Osteocyte (in vitro differentiated cells): ENCODE data around the gene ZFYVE28. TPM values are rescaled to one million over a fixed set of nuclear protein-coding genes. Genes with fewer than 3 reads are reported as not detected.
A peak's percentile ranks its signal among the peaks of the same experiment; 100 is the strongest.

ENCODE experiments used
- DNase-seq: peaks from one replicate; pipeline ENCODE4 v3.0.0; 2021; ENCODE audit warnings: mixed read lengths; ENCODE audit not compliant: unreplicated experiment; ENCODE audit errors: extremely low spot score
- H3K27ac Mint-ChIP-seq: one replicate; pipeline ENCODE4 v1.8.0; 2021; ENCODE audit warnings: mild to moderate bottlenecking, mixed read lengths; ENCODE audit not compliant: unreplicated experiment
- H3K27me3 Mint-ChIP-seq: one replicate; pipeline ENCODE4 v1.8.0; 2021; ENCODE audit warnings: mixed read lengths; ENCODE audit not compliant: unreplicated experiment
- H3K36me3 Mint-ChIP-seq: one replicate; pipeline ENCODE4 v1.8.0; 2021; ENCODE audit warnings: mixed read lengths; ENCODE audit not compliant: unreplicated experiment
- H3K4me1 Mint-ChIP-seq: one replicate; pipeline ENCODE4 v1.8.0; 2021; ENCODE audit warnings: mixed read lengths; ENCODE audit not compliant: unreplicated experiment
- H3K4me3 Mint-ChIP-seq: one replicate; pipeline ENCODE4 v1.8.0; 2021; ENCODE audit warnings: mild to moderate bottlenecking, moderate library complexity, mixed read lengths; ENCODE audit not compliant: unreplicated experiment
- H3K9me3 Mint-ChIP-seq: one replicate; pipeline ENCODE4 v1.8.0; 2021; ENCODE audit warnings: mixed read lengths; ENCODE audit not compliant: unreplicated experiment
- total RNA-seq: library from RNA; stranded (reverse); gene quantifications from 2 replicates; pipeline ENCODE4 v1.2.1, GENCODE V29; 2021
- TF ChIP-seq, protein P1 (sequence below): fragments of 200-600 bp; sonication (generic); IDR thresholded peaks from 2 replicates; pipeline ENCODE4 v1.5.0; 2021; ENCODE audit warnings: antibody characterized with exemption, mild to moderate bottlenecking, moderate library complexity

Gene ZFYVE28
- total RNA-seq, 1 donor from 2014 or later: 3.4 TPM

DNA sequence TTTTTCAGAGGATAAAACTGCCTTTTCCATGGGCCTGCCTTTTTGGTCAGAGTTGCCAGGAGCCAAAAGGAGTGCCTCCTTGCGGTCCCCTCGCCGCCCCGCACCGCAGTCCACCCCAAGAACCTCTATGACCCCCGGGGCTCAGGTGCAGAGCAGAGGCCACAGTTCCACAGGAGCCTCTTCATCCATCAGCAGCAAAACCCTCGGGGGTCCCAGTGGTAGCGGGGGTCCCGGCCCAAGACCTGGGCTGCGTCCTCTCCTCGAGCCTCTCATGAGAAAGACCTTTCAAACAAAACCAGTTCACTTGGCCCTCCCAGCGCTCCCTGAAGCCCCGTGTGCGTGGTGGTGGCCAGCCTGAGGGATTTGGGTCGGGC is 16.8 kb downstream of the ZFYVE28 start:
- H3K27me3 Mint-ChIP-seq: peaks cover 9% of the 10 kb centered on the region
- DNase-seq: no peak
- H3K27ac Mint-ChIP-seq: no peak overlapping the region
- no peaks in the 10 kb centered on the region for H3K36me3 Mint-ChIP-seq
- peaks cover 13% of the 10 kb centered on the region for H3K4me1 Mint-ChIP-seq
- TF ChIP-seq, protein P1, sequence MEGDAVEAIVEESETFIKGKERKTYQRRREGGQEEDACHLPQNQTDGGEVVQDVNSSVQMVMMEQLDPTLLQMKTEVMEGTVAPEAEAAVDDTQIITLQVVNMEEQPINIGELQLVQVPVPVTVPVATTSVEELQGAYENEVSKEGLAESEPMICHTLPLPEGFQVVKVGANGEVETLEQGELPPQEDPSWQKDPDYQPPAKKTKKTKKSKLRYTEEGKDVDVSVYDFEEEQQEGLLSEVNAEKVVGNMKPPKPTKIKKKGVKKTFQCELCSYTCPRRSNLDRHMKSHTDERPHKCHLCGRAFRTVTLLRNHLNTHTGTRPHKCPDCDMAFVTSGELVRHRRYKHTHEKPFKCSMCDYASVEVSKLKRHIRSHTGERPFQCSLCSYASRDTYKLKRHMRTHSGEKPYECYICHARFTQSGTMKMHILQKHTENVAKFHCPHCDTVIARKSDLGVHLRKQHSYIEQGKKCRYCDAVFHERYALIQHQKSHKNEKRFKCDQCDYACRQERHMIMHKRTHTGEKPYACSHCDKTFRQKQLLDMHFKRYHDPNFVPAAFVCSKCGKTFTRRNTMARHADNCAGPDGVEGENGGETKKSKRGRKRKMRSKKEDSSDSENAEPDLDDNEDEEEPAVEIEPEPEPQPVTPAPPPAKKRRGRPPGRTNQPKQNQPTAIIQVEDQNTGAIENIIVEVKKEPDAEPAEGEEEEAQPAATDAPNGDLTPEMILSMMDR: no peak
- no peaks in the 10 kb centered on the region for H3K9me3 Mint-ChIP-seq
- H3K4me3 Mint-ChIP-seq: peak overlapping the region; percentile 64

DNA sequence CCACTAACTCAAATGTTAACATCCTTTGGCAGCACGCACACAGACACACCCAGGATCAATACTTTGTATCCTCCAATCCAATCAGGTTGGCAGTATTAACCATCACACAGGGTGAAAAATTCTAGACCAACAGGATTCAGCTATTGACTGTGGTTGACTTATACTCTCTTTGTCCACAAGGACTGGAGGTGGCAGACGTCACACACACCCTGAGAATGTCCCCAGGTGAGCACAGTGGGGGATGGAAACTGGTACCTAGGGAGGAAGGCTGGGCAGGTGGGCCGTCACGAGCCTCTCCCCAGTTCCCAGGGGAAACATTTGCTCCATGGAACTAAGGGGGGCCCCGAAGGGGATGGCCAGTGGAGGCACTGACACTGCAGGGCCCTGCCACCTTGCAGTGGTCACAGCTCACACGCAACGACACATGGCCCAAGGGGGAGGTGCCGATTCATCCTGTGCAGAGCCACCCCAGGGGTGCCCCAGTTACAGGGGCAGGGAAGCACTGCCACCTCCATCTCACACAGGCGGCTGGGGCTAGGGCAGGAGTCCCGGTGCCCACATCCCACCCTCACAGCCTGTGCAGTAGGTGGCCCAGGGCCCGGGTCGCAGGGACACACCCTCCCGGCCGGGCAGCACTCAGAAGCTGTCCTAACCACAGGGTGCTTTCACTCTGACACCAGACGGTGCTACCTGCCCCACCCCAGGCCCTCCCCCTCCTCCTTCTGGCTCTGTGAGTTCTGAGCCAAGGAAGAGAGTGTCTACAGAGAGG is 17.4 kb downstream of the ZFYVE28 start:
- Mint-ChIP-seq H3K27ac (no peak overlapping the region), H3K27me3 (peaks cover 9% of the 10 kb centered on the region), H3K4me1 (peaks cover 13% of the 10 kb centered on the region), H3K36me3 (no peaks in the 10 kb centered on the region), H3K9me3 (no peaks in the 10 kb centered on the region), H3K4me3 (no peak overlapping the region)
- DNase-seq: no peak
- TF ChIP-seq, protein P1: no peak

DNA sequence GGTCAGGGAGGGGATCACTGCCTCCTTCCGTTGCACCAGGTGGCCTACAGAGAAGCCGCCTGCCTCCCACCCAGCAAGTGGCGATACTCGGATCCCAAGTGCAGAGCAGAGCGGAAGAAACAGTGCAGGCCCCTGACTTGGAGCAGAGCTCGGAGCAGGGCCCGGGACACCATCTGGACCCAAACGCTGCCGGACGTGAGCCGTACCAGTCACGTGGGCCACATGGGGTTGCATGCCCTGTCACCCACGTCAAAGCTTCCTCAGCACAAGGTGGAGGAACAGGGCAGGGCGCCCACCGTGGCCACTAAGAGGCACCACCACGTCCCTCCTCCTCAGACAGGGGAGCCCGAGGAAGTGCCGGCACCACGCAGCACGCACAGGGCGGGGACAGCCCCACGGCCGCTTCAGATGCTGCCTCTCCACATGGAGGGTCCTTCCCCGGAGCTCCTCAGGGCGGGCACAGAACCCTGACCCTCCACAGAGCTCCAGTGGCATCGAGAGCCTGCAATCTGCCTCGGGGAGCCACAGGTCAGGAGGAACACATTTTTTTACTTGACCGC is 18.7 kb downstream of the ZFYVE28 start:
- TF ChIP-seq, protein P1: no peak
- Mint-ChIP-seq H3K4me1 (peaks cover 22% of the 10 kb centered on the region), H3K9me3 (no peaks in the 10 kb centered on the region), H3K27me3 (peaks cover 13% of the 10 kb centered on the region), H3K4me3 (no peak overlapping the region), H3K36me3 (no peaks in the 10 kb centered on the region), H3K27ac (no peak overlapping the region)
- DNase-seq: no peak

DNA sequence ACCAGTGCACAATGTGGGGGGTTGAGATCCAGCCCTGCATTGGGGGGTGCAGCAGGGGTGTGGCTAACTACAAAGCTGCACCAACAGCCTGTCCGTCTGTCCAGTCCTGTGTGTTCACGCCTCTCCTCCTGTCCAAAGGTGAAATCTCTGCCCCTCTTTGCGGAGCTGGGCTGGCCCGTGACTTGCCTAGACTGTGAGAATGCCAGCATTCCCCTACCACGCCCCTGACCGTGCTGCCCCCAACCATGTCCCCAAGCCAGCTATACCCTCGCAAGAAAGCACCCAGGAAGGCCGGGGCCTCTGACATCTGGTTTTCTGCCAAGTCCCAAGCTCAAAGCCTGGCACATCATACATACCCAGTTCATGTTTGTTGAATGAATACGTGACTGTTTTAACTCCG is 19.2 kb downstream of the ZFYVE28 start:
- peaks cover 16% of the 10 kb centered on the region for H3K27me3 Mint-ChIP-seq

More for the DNA sequence above, 19.2 kb downstream of the ZFYVE28 start:
- TF ChIP-seq, protein P1: no peak
- DNase-seq: no peak
- H3K36me3 Mint-ChIP-seq: no peaks in the 10 kb centered on the region
- no peak overlapping the region for H3K27ac Mint-ChIP-seq
- H3K9me3 Mint-ChIP-seq: no peaks in the 10 kb centered on the region
- H3K4me3 Mint-ChIP-seq: no peak overlapping the region
- peaks cover 27% of the 10 kb centered on the region for H3K4me1 Mint-ChIP-seq
